Adrenal gland (tissue), 5 donors: ENCODE data around the gene SLC25A20.
"Not testable (repeated sequence)": the region's sequence is repeated elsewhere in the genome, so short reads cannot be mapped to it uniquely, and the experiment has no call there.

Experiments used
- POLR2A ChIP-seq, 2 donors: fragments of 450-650 bp; IDR thresholded peaks; one replicate each; pipeline ENCODE4 v1.6.1; 2017; ENCODE audit warnings: antibody characterized with exemption in 2 of 2, mild to moderate bottlenecking in 2 of 2, moderate library complexity in 1 of 2
- TF ChIP-seq, protein P1 (sequence below), 6 experiments: fragments of 450-650 bp in 4 of 6; fragments of 200-600 bp in 2 of 6; sonication (generic) in 1 of 6; IDR thresholded peaks; 1 replicate in 5 of 6; 2 replicates in 1 of 6; pipeline versions ENCODE4 v1.5.1 to v1.8.0; 2016 to 2021; ENCODE audit warnings: antibody characterized with exemption in 6 of 6, mild to moderate bottlenecking in 2 of 6, moderate library complexity in 1 of 6
- donor health status: DM: no; HTN: no; CAD: no.

DNA sequence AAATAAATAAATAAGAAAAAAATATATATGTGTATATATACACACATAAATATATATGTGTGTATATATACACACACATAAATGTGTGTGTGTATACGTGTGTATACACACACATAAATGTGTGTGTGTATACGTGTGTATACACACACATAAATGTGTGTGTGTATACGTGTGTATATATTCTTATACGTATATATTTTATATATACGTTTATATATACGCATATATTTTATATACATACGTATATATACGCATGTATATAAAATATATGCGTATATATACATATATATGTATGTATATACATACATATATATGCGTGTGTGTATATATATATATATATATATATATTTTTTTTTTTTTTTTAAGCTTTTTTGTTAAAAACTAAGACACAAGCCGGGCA is 69.2 kb downstream of the SLC25A20 start:
- TF ChIP-seq POLR2A (IDR thresholded peaks at IDR 0.05): not testable (repeated sequence)
- TF ChIP-seq, protein P1, sequence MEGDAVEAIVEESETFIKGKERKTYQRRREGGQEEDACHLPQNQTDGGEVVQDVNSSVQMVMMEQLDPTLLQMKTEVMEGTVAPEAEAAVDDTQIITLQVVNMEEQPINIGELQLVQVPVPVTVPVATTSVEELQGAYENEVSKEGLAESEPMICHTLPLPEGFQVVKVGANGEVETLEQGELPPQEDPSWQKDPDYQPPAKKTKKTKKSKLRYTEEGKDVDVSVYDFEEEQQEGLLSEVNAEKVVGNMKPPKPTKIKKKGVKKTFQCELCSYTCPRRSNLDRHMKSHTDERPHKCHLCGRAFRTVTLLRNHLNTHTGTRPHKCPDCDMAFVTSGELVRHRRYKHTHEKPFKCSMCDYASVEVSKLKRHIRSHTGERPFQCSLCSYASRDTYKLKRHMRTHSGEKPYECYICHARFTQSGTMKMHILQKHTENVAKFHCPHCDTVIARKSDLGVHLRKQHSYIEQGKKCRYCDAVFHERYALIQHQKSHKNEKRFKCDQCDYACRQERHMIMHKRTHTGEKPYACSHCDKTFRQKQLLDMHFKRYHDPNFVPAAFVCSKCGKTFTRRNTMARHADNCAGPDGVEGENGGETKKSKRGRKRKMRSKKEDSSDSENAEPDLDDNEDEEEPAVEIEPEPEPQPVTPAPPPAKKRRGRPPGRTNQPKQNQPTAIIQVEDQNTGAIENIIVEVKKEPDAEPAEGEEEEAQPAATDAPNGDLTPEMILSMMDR (IDR thresholded peaks at IDR 0.05): not testable (repeated sequence)
